GM19043 (cell line): Measurements from ENCODE around the gene LIN37.
"Not testable (repeated sequence)": the region's sequence is repeated elsewhere in the genome, so short reads cannot be mapped to it uniquely, and the experiment has no call there.

Experiments used
- ATAC-seq: cut with Tn5 transposase; IDR thresholded peaks from one replicate; pipeline ENCODE4 v1.9.1; 2021; ENCODE audit warnings: low read depth; ENCODE audit not compliant: unreplicated experiment

The LIN37 gene

DNA sequence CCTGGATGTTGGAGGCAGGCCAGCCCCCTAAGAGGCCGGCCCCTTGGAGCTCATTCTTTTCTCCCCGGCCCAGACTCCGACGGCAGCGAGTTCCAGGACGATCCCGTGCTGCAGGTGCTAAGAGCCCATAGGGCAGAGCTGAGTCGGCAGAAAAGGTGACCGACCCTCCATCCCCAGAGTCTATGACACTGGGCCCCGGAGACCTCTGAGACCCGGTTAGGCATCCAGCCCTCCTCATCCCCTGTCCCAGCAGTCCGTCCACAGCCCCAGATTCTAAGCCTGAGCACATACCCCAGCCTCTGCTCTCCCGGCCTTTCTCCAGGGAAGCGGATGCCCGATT lies 19.7 kb downstream of the LIN37 start:
- no peak for ATAC-seq

GRCh38 chr19:35772362-35772761 lies 24.0 kb downstream of the LIN37 start:
- ATAC-seq: not testable (repeated sequence)

GRCh38 chr19:35773020-35773806 lies 24.8 kb downstream of the LIN37 start:
- ATAC-seq: no peak

DNA sequence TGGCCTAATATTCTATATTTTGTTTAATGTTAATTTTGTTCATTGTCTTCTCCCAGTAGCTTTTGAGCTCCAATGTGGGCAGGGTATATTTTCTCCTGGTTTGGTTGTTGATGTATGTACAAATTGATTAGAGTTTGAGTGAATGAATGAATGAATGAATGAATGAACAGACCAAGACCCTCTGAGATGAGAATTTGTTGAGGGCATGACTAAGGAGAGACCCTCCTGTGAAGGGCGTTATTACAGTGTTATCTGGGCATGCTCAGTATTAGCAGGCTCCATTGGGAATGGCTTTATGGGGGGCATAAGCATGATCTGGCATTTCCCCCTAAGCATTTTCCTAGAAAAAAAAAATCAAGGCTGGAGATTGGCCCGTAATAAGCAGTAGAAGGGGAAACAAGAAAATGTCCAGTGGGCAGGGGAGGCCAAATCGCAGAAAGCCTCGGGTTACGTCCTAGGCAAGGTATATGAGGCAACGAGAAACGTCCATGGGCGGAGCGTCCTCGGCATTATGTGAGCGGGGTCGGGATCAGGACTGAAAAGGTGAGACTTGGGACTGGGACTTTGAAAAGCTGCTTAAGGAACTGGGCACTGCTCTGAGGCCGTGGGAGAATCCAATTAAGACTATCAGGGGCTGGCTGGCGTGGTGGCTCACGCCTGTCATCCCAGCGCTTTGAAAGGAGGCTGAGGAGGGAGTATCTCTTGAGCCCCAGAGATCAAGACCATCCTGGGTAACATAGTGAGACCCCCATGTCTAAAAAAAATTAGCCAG lies 26.1 kb downstream of the LIN37 start:
- ATAC-seq: no peak

GRCh38 chr19:35775046-35775297 lies 26.6 kb downstream of the LIN37 start:
- ATAC-seq: no peak

DNA sequence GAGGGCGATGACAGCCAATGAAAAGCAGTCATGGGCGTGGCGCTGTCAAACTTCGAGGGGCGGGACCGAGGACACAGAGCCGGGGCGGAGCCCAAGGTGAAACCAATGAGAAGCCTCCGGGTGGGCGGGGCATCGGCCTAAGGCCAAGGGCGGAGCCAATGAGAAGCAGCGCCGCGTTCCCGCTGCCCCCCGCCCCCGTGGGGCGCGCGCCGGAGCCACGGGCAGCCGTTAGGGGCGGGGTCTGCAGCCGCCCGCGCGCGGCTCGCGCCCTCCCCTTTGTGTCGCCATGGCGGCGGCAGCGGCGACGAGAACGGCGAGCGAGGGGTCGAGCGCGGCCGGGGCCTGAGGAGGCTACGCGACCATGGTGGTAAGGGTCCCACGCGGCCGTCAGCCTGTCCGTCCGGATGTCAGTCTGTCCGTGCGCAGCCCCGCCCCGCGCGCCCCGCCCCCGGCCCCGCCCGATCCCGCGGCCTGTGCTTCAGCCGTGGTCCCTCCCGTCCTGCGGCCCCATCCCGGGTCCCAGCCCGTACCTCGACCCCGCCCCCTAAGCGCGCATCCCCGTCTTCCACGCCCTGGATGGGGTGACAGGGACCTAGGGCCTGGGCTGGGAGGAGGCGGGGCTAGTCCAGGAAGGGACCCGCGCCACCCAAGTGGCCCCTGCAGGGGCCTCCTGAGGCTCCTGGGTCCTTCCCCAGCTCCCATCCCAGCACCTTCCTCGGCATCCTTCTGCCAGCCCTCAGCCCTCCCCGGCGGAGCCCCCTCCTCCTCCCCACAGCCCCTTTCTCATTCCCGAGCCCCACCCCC lies 27.1 kb downstream of the LIN37 start, which contains the start of gene ARHGAP33:
ARHGAP33 (plus strand) TSS at position 267 of the 804 bp plus-strand sequence; CDS start at position 362, 95 bp downstream.
- peak; percentile 89 for ATAC-seq

- ATAC-seq: no peak
Observed at GRCh38 chr19:35776102-35776788, 27.9 kb downstream of the LIN37 start.

GRCh38 chr19:35777086-35777841 lies 28.9 kb downstream of the LIN37 start:
- no peak for ATAC-seq

DNA sequence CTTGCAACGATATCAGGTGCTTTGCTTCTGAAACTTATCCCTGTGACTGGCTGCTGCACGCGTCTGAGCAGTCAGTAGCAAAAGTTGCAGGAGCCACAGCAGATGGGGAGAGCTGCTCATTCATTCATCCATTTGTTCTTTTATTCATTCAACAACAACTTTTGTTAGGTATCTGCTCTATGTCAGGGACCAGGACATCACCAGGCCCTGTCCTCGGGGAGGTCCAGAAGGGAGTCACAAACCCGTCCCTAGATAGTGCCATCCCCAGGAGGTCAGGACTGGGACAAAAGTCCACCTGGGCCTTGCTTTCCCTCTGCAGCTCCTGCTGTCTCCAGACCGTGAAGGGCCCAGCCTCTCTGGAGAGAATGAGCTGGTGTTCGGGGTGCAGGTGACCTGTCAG lies 29.6 kb downstream of the LIN37 start:
- ATAC-seq: no peak

GRCh38 chr19:35779033-35779432 lies 30.7 kb downstream of the LIN37 start:
- ATAC-seq: no peak

GRCh38 chr19:35780058-35780457 lies 31.7 kb downstream of the LIN37 start:
- ATAC-seq: no peak

DNA sequence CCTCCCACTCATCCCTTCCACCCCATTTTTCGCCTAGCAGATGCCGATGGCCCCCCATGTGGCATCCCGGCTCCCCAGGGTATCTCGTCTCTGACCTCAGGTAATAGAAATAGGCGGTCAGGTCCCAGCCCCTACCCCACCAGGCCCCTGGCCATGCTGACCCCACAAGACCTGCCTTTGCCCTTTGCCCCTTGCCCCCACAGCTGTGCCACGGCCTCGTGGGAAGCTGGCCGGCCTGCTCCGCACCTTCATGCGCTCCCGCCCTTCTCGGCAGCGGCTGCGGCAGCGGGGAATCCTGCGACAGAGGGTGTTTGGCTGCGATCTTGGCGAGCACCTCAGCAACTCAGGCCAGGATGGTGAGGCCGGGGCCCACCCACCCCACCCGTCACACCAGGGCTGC lies 32.3 kb downstream of the LIN37 start:
- no peak for ATAC-seq

GRCh38 chr19:35781650-35782049 lies 33.3 kb downstream of the LIN37 start:
- ATAC-seq: no peak

DNA sequence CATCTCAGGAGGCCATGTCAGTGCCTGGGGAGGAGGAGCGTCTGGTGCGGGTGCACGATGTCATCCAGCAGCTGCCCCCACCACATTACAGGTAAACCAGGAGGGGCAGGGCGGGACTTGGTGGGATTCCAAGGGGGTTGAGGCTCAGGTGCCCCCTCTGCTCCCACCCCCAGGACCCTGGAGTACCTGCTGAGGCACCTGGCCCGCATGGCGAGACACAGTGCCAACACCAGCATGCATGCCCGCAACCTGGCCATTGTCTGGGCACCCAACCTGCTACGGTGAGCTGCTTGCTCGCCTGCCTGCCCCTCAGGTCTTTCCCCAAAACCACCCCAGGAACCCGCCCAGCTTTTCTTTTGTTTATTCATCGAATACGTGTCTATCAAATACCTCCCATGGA lies 34.2 kb downstream of the LIN37 start:
- ATAC-seq: no peak

DNA sequence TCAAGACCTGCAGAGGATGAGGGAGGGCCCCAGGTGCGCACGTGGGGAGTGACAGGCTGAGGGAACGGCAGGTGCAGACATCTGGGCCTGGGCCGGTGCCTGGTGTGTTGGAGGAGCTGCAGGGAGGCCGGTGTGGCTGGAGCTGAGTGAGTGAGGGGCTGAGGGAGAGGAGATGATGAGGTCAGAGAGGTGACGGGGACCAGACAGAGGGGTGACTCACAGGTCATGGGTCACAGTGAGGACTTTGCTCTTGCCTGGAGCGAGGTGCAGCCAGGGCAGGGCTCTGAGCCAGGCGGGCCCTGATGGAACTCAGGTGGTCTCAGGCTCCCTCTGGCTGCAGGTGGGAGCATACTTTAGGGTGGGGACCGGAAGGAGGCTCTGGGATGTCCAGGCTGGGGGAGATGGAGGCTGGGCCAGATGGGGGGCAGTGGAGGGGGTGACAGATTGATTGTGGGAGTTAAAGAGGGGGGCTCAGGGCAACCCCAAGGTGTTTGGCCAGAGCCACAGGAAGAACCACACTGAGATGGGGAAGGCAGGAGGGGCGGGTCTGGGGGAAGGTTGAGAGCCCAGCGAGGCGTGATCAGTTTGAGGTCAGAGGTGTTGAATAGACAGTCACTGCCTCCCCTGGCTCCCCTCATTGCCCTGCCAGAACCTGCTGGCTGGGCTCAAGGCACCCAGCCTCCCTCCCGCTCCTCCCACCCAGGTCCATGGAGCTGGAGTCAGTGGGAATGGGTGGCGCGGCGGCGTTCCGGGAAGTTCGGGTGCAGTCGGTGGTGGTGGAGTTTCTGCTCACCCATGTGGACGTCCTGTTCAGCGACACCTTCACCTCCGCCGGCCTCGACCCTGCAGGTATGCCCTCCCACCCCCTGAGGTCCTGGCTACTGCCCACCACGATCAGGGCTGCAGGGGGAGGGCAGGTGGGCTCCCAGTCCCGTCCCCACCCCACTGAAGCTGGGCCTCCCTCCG lies 35.4 kb downstream of the LIN37 start:
- ATAC-seq: no peak

DNA sequence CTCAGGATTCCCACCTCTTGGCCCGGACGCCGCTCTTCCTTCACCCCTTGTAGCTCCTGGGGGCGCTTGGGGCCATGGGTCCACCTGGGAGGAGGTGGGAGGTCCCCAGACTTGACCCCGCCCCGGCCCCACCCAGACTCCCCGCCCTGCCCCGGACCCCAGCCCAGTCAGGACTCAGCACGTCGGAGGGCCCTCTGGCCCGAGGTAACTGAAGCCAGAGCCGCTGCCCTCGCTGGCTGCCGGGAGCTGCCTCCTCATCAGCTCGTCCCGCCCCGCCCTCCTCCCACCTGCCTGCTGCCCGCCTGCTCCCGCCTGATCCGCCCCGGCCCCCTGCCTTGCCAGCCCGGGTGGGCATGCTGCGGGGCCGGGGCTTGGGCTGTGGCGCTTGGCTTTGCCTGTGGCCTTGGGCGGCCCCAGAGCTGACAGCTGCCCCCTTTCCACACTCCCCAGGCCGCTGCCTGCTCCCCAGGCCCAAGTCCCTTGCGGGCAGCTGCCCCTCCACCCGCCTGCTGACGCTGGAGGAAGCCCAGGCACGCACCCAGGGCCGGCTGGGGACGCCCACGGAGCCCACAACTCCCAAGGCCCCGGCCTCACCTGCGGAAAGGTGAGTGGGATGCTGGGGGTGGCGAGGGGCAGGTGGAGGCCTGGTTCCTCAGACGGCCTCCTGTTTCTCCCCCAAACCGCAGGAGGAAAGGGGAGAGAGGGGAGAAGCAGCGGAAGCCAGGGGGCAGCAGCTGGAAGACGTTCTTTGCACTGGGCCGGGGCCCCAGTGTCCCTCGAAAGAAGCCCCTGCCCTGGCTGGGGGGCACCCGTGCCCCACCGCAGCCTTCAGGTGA lies 36.3 kb downstream of the LIN37 start:
- no peak for ATAC-seq

GRCh38 chr19:35785339-35785627 lies 36.9 kb downstream of the LIN37 start:
- ATAC-seq: no peak
